NCI-H82 treated with DMSO at 0.1 percent for 48 hours (cell line): ENCODE measurements around the gene BMERB1.

Experiments used
- DNase-seq: peaks from one replicate; lab custom pipeline; 2025; ENCODE audit not compliant: unreplicated experiment; lab: John Stamatoyannopoulos, UW

The BMERB1 gene

DNA sequence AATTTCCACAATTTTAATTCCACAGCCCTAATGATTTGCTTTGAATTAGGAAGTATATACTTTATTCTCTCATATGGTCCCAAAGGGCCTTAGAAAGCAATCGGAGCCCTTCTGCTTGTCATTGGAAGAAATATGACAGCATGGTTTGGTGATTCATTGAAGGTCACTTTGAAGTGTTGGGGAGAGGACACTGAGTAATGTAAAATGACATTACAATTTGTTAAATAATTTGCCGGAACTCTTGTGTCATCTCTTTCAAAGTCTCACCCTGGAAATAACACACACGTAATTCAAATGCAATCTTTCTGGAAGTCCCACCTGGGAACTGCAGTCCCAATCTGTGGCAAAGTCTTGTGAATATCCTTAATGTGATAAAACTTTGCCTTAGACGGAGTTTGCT lies 59.8 kb downstream of the BMERB1 start:
- DNase-seq: no peak

DNA sequence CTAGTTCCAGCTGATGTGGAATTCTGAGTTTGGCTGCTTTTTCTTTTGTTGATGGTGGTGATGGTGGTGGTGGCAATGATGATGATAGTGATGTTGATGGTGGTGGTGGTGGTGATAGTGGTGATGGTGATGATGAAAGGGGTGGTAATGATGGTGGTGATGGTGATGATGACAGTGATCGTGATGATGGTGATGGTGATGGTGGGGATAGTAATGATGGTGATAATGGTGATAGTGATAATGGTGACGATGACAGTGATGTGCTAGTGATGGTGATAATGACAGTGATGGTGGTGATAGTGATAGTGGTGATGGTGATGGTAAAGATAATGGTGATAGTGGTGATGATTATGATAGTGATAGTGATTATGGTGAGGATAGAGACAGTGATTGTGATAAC lies 61.5 kb downstream of the BMERB1 start:
- DNase-seq: no peak

DNA sequence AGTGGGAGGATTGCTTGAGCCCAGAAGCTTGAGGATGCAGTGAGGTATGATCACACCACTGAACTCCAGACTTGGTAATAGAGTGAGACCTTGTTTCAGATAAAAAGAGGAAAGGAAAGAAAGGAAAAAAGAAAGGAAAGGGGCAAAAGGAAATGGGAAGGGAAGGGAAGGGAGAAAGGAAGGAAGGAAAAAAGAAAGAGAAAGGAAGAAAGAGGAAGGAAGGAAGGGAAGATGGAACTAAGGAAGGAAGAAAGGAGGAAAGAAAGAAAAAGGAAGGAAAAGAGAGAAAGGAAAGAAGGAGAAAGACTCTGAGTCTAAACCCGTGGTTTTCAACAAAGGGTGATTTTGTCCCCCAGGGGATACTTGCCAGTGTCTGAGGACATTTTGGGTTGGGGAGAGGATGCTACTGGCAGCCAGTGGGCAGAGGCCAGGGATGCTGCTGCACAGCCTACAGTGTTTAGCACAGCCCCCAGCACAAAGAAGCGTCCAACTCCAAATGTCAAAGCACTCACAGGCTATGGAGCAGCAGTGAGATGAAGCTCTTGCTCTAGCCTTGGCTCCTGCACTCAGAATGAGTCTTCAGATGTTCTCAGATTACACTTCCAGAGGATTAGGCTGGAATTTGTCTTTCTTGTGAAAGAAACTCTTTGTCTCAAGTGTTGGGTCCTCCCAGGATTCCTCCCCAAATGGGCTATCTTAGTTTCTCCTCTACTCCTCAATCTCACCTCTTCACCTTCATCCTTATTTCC lies 64.2 kb downstream of the BMERB1 start:
- no peak for DNase-seq

DNA sequence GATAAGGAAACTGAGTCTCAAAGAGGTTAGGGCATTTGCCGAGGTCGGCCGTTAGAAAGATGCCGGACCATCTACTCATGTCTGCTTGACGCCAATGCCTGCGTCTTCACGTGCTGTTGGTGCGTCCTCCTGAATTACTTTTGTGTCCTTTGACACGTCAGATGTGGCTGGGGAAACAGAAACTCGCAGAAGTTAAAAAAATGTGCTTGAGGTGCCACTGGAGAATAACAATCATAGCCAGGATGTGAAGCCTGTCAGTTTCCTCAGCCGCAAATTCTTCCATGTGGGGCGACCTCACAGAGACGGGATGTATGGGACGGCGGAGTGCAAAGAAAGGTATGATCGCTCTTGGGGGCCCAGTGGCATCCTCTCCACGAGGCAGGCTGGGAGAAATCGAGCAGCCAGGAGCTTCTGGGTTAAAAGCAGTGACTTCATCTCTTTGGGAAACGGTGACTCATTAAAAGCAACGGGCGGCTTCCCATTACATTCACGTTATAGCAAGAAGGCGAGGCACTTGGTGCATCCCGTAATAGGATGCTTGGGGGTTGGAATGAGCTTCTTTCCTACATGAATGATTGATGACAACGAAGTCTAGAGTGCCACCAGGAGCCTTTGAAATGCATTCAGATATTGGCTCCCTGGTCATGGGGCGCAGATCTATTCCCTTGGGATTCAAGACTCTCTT lies 67.8 kb downstream of the BMERB1 start:
- DNase-seq: no peak

DNA sequence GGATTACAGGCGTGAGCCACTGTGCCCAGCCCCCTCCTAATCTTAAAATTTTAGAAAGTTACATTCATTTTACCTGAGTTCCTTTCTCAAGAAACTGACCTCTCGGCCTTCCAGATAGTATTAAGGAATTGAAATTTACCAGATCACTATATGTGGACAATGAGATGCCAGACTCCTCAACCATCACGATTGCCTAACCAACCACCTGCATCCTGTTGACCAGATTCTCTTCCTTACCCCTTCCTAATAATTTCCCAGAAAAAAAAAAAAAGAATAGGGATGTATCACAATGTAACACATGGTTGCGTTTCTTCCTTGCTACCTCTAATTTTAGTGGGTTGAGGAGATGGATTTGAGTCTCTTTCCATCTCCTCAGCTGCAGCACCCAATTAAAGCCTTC lies 72.1 kb downstream of the BMERB1 start:
- DNase-seq: no peak

DNA sequence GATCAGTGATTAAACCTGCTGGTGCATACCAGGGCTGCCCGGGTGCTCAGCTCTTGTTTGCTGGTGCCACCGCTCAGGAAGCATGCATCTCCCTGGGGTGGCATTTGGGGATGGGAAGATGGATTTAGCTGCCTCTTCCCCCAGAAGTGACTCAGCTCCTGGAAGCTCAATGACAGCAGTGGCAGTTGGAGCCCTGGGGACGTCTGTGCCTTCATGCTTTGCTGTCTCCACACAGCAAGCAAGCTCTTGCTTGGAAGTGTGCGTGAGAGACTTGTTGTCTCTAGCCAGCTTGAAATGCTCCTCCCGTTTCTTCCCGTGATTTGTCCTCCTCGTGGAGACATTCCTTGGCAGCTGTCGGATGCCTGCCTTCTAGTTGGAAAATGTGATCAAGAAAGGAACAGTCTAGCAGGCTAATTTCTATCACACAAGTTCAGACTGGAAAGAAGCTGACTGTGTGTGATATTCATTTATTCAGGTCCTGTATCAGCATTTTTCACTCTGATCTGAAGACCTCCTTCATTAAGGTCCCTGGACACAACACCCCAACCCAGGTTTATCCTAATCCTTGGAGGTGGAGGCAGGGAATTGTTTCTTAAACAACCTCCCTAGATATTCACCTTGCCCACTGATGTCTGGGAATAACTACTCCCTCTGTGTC lies 73.0 kb downstream of the BMERB1 start:
- DNase-seq: no peak

DNA sequence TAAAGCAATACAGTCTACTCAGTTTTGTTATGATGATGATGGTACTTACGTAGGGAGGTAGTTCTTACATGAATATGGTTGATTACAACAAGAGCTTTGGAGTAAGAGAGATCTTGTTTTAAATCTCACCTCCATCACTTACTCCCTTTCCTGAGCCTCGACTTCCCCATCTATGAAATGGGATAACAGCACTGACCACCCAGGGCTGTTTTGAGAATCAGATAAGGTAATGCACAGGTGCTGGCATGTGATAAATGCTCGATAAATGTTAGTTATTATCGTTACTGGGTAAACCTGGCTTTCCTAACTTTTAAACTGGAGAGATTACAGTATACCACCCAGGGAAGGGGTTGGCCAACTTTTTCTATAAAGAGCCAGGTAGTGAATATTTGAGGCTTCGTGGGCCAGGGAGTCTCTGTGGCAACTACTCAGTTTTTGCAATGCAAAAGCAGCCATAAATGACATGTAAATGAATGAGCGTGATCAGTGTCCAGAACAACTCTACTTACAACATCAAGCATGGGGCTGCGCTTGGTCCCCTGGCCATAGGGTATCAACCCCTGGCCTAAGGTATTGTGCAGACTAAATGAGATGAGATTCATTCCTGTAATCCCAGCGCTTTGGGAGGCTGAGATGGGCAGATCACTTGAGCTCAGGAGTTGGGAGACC lies 73.7 kb downstream of the BMERB1 start:
- DNase-seq: no peak

DNA sequence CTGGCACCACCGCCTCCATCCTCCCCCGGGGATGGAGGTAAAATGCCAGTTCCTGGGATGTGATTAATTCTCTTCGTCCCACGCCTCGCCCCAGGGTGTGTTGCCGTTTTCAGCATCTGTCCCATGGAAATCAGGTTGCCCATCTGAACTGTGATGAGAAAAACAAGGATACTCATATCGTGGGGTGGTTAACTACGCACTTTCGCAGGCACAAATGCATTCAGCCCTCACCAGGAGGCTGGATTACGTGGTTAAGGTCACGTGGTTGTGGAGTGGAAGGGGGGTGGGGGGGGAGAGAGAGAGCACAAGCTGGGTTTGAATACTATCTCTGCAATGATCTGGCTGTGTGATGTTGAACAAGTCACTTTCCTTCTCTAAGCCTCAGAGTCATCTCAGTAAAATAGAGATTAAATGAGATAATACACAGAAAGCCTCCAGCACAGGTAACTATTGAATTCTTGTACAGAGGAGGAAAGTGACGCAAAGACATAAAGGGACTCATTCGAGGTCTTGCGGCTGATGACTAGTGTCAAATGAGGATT lies 74.7 kb downstream of the BMERB1 start:
- no peak for DNase-seq

DNA sequence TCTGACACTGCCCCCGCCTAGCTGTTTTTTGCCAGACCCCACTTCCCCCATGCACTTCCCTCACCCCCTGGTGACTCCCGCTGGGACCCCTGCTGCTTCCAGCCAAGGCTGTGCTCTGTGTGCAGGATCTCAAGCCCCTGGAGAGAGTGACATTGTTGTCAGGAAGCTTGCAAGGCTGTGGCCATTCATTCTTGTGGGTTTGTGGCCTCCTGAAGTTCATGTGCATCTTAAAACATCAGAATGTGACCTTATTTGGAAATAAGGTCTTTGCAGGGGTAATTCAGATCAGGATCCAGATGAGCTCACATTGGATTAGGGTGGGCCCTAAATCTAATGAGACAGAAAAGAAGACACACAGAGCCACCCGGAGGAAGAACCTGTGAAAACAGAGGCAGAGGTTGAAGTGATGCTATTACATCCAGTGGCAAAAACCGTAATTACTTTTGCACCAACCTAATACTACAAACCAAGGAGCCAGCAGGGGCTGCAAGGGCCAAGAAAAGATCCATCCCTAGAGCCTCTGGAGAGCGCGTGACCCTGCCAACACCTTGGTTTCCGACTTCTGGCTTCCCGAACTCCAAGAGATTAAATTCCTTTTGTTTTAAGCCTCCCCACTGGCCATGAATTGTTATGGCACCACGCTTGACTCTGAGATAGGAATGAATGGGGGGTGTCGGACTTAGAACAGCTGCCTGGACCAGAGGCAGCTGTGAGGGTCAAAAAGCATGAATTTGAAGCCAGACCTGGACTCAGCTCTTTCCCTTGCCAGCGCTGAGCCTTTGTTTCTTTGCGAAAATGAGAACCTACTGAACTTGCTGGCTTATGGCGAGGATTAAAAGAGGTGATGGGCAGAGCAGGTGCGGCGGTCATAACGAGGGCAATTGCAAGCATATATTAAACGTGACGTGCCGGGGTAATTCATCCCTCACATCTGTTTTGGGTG lies 75.5 kb downstream of the BMERB1 start:
- DNase-seq: no peak

DNA sequence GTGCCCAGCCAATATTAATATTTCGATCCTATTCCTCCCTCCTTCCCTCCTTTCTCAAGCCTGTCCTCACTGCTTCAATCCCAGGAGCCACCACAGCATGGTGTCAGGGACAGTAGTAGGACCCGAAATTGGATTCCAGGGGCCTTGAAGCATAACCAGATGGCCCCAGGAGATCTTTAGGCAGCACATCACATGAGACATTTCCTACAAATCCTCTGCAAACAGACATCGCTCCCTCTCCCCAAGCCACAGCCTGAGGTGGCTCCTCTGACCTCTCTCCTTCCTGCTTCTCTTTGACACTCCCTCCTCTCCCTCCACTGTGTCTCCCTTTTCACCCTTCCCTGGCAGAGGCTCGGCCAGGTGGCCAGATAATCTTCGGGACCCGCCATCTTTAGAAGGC lies 76.6 kb downstream of the BMERB1 start:
- peak; percentile 22 for DNase-seq

DNA sequence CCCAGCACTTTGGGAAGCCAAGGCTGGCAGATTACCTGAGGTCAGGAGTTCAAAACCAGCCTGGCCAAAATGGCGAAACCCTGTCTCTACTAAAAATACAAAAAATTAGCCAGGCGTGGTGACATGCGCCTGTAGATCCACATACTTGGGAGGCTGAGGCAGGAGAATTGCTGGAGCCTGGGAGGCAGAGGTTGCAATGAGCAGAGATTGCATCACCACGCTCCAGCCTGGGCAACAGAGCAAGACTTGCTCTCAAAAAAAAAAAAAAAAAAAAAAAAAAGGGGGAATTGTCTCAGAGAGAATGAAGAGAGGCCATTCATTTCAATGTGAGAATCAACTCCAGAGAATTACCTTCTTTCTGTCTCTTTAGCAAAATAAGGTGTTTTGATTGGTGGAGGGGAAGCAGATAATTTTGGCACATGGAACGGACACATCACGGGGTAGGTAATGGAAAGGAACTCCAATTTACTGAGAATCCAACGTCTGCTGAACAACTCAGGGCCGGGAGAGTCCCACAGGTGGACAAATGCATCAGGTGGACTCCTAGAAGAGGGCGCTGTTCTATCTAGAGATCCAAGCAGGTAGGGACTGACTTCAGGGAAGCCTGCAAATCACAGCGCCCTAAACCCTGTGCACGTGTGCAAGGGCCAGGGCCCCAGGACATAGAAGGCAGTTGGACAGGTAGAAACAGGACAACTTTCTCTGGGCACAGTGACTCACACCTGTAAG lies 77.5 kb downstream of the BMERB1 start:
- no peak for DNase-seq

DNA sequence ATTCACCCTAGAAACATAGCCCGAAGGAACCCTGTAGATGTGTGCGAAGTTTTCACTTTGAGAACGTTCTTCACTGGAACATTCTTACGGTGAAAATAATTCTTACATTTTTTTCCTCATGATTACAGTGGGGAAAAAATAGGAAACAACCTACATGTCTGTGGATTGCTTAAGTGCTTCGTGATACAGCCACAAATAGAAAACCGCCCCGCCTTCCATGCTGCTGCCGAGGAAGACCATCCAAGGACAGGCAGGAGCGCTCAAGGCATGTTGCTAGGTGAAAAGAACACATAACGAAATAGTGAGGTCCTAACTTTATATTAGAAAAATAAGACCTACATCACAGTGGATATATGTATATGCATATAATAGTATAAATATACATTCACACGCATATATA lies 78.8 kb downstream of the BMERB1 start:
- DNase-seq: no peak

DNA sequence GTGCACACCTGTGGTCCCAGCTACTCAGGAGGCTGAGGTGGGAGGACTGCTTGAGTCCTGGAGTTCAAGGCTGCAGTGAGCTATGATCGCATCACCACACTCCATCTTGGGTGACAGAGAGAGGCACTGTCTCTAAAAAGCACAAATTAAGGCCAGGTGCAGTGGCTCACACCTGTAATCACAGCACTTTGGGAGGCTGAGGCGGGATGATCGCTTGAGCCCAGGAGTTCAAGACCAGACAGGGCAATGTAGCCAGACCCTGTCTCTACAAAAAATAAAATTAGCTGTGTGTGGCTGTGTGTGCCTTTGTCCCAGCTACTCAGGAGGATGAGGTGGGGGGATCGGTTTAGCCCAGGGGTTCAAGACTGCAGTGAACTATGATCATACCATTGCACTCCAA lies 81.6 kb downstream of the BMERB1 start:
- DNase-seq: no peak

DNA sequence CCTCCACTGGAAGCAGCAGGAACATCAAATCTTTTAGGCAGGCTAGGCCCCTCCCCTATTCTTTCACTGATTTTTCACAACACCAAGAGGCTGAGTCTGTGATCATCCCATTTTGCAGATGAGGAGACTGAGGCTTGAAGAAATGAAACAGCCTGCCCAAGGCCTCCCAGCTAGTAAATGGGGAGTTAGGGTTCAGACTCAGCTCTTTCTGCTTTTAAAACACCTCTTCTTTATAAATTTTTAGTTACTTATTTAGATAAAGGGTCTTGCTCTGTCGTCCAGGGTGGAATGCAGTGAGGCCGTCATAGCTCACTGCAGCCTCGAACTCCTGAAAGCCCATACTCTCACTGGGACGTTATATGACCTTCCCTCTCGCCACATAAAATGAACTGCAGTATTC lies 82.2 kb downstream of the BMERB1 start:
- DNase-seq: no peak

DNA sequence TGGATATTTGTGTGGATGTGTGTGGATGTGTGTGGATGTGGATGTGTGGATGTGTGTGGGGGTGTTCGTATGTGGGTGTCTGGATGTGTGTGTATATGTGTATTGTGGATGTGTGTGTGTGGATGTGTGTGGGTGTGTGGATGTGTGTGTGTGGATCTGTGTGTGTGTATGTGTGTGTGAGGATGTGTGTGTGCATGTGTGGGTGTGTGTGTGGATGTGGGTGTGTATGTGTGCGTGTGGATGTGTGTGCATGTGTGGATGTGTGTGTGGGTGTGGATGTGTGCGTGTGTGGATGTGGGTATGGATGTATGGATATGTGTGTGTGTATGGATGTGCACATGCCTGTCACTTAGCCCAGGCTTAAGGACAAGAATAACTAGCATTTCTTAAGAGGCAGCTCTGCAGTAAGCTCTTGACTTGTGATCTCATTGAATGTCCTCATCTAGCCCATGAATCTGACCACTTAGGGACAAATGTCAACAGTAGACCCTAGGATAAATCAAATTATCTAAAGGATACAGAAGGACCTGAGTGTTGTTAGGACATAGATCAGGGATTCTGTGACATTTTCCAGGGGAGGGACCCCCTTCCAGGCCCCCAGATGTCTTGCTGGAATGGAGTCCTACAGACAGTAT lies 83.5 kb downstream of the BMERB1 start:
- no peak for DNase-seq

DNA sequence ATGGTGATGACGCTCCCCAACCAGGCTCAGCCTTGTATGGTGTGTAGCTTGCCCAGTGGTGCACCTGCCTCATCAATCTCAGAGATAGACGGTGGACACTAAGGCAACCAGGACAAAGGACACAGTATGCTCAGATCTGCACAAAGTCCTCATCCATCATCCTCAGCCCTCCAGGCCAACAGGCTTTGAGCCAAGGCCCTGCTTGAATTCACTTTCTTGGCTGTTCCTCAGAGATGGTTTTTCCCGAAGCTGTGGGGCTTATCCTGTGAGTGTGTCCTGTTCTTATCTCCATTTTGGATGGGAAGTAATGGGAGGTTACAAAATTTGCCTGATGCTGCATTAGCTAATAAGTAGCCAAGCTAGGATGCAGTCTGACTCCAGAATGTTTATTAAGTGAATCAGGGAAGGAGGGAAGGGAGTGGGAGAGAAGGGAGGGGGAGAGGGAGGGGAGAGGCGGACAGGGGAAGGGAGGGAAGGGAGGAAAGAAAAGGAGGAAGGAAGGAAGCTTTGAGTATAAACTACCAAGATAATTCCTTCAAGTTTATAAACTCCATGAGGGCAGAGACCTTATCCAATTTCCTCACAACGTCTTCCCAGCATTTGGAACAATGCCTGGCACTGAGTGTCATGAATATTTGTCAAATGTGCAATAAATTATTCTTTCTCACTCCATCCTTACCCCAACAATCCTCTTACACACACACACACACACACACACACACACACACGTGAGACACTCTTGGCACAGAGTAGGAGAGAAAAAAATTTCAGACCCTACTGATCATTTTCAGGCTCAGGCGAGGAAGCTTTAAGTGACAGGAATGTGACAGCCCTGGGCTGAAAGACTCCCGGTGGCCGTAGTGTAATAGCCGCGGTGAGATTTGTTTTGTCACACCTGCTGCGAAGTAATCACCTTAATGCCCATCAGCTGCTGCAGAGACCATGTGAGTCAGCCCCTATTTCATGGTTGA lies 84.3 kb downstream of the BMERB1 start:
- DNase-seq: no peak

DNA sequence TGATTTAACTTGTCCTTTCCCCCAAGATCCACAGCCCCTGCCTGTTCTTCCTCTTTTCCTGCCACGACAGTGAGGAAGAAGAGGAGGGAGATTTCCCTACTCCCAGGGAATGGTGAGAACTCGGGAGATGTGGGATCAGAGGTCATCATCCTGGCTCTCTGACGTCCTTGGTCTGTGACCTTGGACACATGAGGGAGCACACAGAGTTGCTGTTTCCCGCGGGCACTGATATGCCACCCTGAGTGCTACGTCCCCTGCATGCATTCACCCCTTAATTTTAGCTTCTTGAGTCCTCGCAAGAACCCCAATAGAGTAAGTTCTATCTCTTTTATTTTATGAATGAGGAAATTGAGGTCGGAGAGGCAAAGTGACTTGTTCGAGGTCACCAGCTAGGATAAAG lies 85.4 kb downstream of the BMERB1 start:
- no peak for DNase-seq

DNA sequence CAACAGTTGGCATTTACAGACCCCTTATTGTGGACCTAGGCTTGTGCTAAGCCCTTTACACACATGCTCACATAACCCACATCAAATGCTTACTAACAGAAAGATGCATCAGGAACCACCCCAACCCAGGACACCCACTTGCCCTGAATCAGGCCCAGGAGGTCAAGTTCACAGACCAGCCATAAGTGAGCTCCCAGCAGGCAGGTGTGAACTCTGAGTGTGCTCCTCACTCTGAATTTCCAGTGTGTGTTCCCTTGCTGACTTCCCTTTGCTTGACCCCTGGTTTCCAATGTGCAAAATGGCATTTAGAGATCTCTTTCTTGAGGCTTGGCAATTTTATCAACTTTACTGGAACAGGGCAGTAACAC lies 87.0 kb downstream of the BMERB1 start:
- no peak for DNase-seq
